H9 (cell line): Measurements from ENCODE around the gene PRELID2. TPM values are rescaled to one million over a fixed set of nuclear protein-coding genes. Genes with fewer than 3 reads are reported as not detected.

Experiments
- DNase-seq: peaks from one replicate; pipeline ENCODE4 v3.0.0-alpha.2; 2017
- H2AFZ ChIP-seq: one replicate; pipeline ENCODE4 v1.6.1; 2013; ENCODE audit warnings: mild to moderate bottlenecking, low read length, control low read depth, moderate library complexity
- H2AK5ac ChIP-seq: 2 replicates; pipeline ENCODE4 v1.6.1; 2013; ENCODE audit warnings: low read length, control low read depth, mixed read lengths; ENCODE audit not compliant: insufficient read length
- H2BK120ac ChIP-seq: one replicate; pipeline ENCODE4 v1.6.1; 2013; ENCODE audit warnings: low read depth, mild to moderate bottlenecking, low read length, control low read depth, inconsistent platforms; ENCODE audit not compliant: poor library complexity, severe bottlenecking
- H2BK12ac ChIP-seq: 2 replicates; pipeline ENCODE4 v1.6.1; 2013; ENCODE audit warnings: low read length, control low read depth, mixed read lengths, low read depth; ENCODE audit not compliant: insufficient read length
- H2BK15ac ChIP-seq: 2 replicates; pipeline ENCODE4 v1.6.1; 2013; ENCODE audit warnings: low read depth, low read length, control low read depth
- H2BK20ac ChIP-seq: one replicate; pipeline ENCODE4 v1.6.1; 2013; ENCODE audit warnings: low read depth, mild to moderate bottlenecking, low read length, control low read depth, inconsistent platforms; ENCODE audit not compliant: poor library complexity, severe bottlenecking
- H2BK5ac ChIP-seq: 2 replicates; pipeline ENCODE4 v1.6.1; 2013; ENCODE audit warnings: low read length, control low read depth, mixed read lengths; ENCODE audit not compliant: insufficient read length
- H3K14ac ChIP-seq: 2 replicates; pipeline ENCODE4 v1.6.1; 2013; ENCODE audit warnings: low read length, control low read depth; ENCODE audit not compliant: insufficient read depth
- H3K18ac ChIP-seq: 2 replicates; pipeline ENCODE4 v1.6.1; 2013; ENCODE audit warnings: low read depth, mild to moderate bottlenecking, mixed read lengths, low read length, control low read depth; ENCODE audit not compliant: insufficient read length
- H3K23ac ChIP-seq: 2 replicates; pipeline ENCODE4 v1.6.1; 2013; ENCODE audit warnings: low read length, control low read depth, mixed read lengths, low read depth; ENCODE audit not compliant: insufficient read length
- H3K23me2 ChIP-seq: 2 replicates; pipeline ENCODE4 v1.6.1; 2013; ENCODE audit warnings: low read depth, mild to moderate bottlenecking, mixed read lengths, low read length, control low read depth; ENCODE audit not compliant: insufficient read length, poor library complexity, severe bottlenecking
- H3K27ac ChIP-seq: 2 replicates; pipeline ENCODE4 v1.5.1; 2013; ENCODE audit warnings: low read length, control low read depth, mixed read lengths, low read depth; ENCODE audit not compliant: insufficient read length
- H3K27me3 ChIP-seq: 2 replicates; pipeline ENCODE4 v1.6.1; 2013; ENCODE audit warnings: low read length, control low read depth, inconsistent platforms; ENCODE audit not compliant: insufficient read depth
- H3K4ac ChIP-seq: 2 replicates; pipeline ENCODE4 v1.6.1; 2013; ENCODE audit warnings: low read depth, mild to moderate bottlenecking, control low read depth, inconsistent platforms, low read length, moderate library complexity
- H3K4me1 ChIP-seq: 2 replicates; pipeline ENCODE4 v1.6.1; 2013; ENCODE audit warnings: low read length, control low read depth, inconsistent platforms; ENCODE audit not compliant: insufficient read depth
- H3K4me2 ChIP-seq: 2 replicates; pipeline ENCODE4 v1.6.1; 2013; ENCODE audit warnings: low read length, control low read depth, mixed read lengths; ENCODE audit not compliant: insufficient read length, insufficient read depth
- H3K56ac ChIP-seq: 2 replicates; pipeline ENCODE4 v1.6.1; 2013; ENCODE audit warnings: low read depth, mild to moderate bottlenecking, mixed read lengths, low read length, control low read depth; ENCODE audit not compliant: insufficient read length
- H3K79me1 ChIP-seq: 2 replicates; pipeline ENCODE4 v1.6.1; 2013; ENCODE audit warnings: low read depth, mild to moderate bottlenecking, moderate library complexity, low read length, control low read depth, inconsistent platforms; ENCODE audit not compliant: insufficient read depth, poor library complexity, severe bottlenecking
- H3K79me2 ChIP-seq: 2 replicates; pipeline ENCODE4 v1.6.1; 2013; ENCODE audit warnings: low read length, control low read depth, inconsistent platforms; ENCODE audit not compliant: insufficient read depth
- H3K9ac ChIP-seq: 2 replicates; pipeline ENCODE4 v1.6.1; 2013; ENCODE audit warnings: low read length, control low read depth, mixed read lengths; ENCODE audit not compliant: insufficient read length; ENCODE audit errors: extremely low read depth
- H3K9me3 ChIP-seq: one replicate; pipeline ENCODE4 v1.6.1; 2013; ENCODE audit warnings: low read depth, low read length, inconsistent platforms; ENCODE audit not compliant: control insufficient read depth
- H3T11ph ChIP-seq: one replicate; pipeline ENCODE4 v1.6.1; 2013; ENCODE audit warnings: mild to moderate bottlenecking, low read length, control low read depth, inconsistent platforms
- H4K20me1 ChIP-seq: one replicate; pipeline ENCODE4 v1.6.1; 2013; ENCODE audit not compliant: control insufficient read depth, insufficient read length, insufficient read depth
- H4K5ac ChIP-seq: 2 replicates; pipeline ENCODE4 v1.6.1; 2013; ENCODE audit warnings: low read depth, mild to moderate bottlenecking, mixed read lengths, low read length, control low read depth; ENCODE audit not compliant: insufficient read length
- H4K8ac ChIP-seq: replicated peaks from 2 replicates; pipeline ENCODE4 v1.6.1; 2013; ENCODE audit warnings: low read length, control low read depth, mixed read lengths, low read depth; ENCODE audit not compliant: insufficient read length
- H4K91ac ChIP-seq: 2 replicates; pipeline ENCODE4 v1.6.1; 2013; ENCODE audit warnings: low read depth, mild to moderate bottlenecking, moderate library complexity, mixed read lengths, low read length, control low read depth; ENCODE audit not compliant: insufficient read length
- H3K27ac Mint-ChIP-seq, 3 experiments: 2 replicates in 2 of 3; 3 replicates in 1 of 3; pipeline ENCODE4 v1.8.0; 2020 to 2021; ENCODE audit warnings: mixed read lengths in 3 of 3, mild to moderate bottlenecking in 1 of 3, moderate library complexity in 1 of 3
- H3K27me3 Mint-ChIP-seq: 2 replicates; pipeline ENCODE4 v1.8.0; 2021; ENCODE audit warnings: low read depth, mild to moderate bottlenecking, moderate library complexity, mixed read lengths
- H3K36me3 Mint-ChIP-seq, 3 experiments: 2 replicates in 2 of 3; 3 replicates in 1 of 3; pipeline ENCODE4 v1.8.0; 2020 to 2021; ENCODE audit warnings: low read depth in 3 of 3, mixed read lengths in 3 of 3; ENCODE audit not compliant: insufficient read depth in 1 of 3
- H3K4me1 Mint-ChIP-seq, 2 experiments: 2 replicates each; pipeline ENCODE4 v1.8.0; 2020; ENCODE audit warnings: mixed read lengths in 2 of 2
- H3K4me3 Mint-ChIP-seq, 2 experiments: 2 replicates in 1 of 2; 3 replicates in 1 of 2; pipeline ENCODE4 v1.8.0; 2020 to 2021; ENCODE audit warnings: mild to moderate bottlenecking in 2 of 2, mixed read lengths in 2 of 2, moderate library complexity in 1 of 2
- H3K9me3 Mint-ChIP-seq, 2 experiments: 2 replicates in 1 of 2; 3 replicates in 1 of 2; pipeline ENCODE4 v1.8.0; 2020; ENCODE audit warnings: mild to moderate bottlenecking in 2 of 2, mixed read lengths in 2 of 2, moderate library complexity in 1 of 2
- CTCF ChIP-seq: fragments of 200-600 bp; sonication (generic); conservative IDR thresholded peaks from 3 replicates; pipeline ENCODE4 v1.8.0; 2021; ENCODE audit warnings: antibody characterized with exemption, mild to moderate bottlenecking
- WGBS: extraction: QIAGEN DNeasy Blood & Tissue Kit; methylation state at CpG from one replicate; pipeline ENCODE4 v1.1.7; 2013; ENCODE audit warnings: missing lambda C conversion rate, low lambda C conversion rate, mixed read lengths; ENCODE audit not compliant: insufficient read length; ENCODE audit errors: extremely low coverage; 5-methylcytosine and 5-hydroxymethylcytosine counted together
- total RNA-seq: library from RNA; stranded (reverse); gene quantifications from 2 replicates; pipeline ENCODE4 v1.2.1, GENCODE V29; 2021

The PRELID2 gene
- total RNA-seq, 1 experiment from 2014 or later: 13.2 TPM

- H2AK5ac ChIP-seq: no peak overlapping the region
- H2BK120ac ChIP-seq: no peak overlapping the region
- H4K91ac ChIP-seq: no peak overlapping the region
- Mint-ChIP-seq H3K27me3 (no peaks in the 10 kb centered on the region), H3K36me3 (no peaks in the 10 kb centered on the region), H3K9me3 (no peaks in the 10 kb centered on the region), H3K27ac (no peak overlapping the region), H3K4me1 (no peaks in the 10 kb centered on the region), H3K4me3 (no peak overlapping the region)
- H2BK5ac ChIP-seq: no peak overlapping the region
- H2AFZ ChIP-seq: no peak overlapping the region
- no peak overlapping the region for H3K23ac ChIP-seq
- no CpG with 5 or more reads among the region's 1 CpG for WGBS
- H3K56ac ChIP-seq: no peak overlapping the region
- H3K27ac ChIP-seq: no peak overlapping the region
- H3K14ac ChIP-seq: no peak overlapping the region
- no peak overlapping the region for H3K18ac ChIP-seq
- no peak overlapping the region for H4K5ac ChIP-seq
- H3K4me1 ChIP-seq: no peaks in the 10 kb centered on the region
- H3K4me2 ChIP-seq: no peak overlapping the region
- no peak overlapping the region for H3K4ac ChIP-seq
- H2BK12ac ChIP-seq: no peak overlapping the region
- no peak overlapping the region for H4K8ac ChIP-seq
- H3K23me2 ChIP-seq: no peaks in the 10 kb centered on the region
- H3K27me3 ChIP-seq: no peaks in the 10 kb centered on the region
- H2BK15ac ChIP-seq: no peak overlapping the region
- no peaks in the 10 kb centered on the region for H4K20me1 ChIP-seq
- H2BK20ac ChIP-seq: no peak overlapping the region
- no peak for TF ChIP-seq CTCF
- H3K9ac ChIP-seq: no peak overlapping the region
- no peak for DNase-seq
- no peaks in the 10 kb centered on the region for H3K9me3 ChIP-seq
- no peak overlapping the region for H3T11ph ChIP-seq
- H3K79me2 ChIP-seq: no peaks in the 10 kb centered on the region
- H3K79me1 ChIP-seq: no peaks in the 10 kb centered on the region
Measured at GRCh38 chr5:145760660-145761059, 74.5 kb downstream of the PRELID2 start.
